ENCODE results near the gene FFAR1. TPM values are rescaled to one million over a fixed set of nuclear protein-coding genes. Genes with fewer than 3 reads are reported as not detected.

The FFAR1 gene
- total and polyA plus RNA-seq, 2 donors (not counting 3 experiments of a cell fraction or from before 2014, with no cell fraction given) = not detected

DNA sequence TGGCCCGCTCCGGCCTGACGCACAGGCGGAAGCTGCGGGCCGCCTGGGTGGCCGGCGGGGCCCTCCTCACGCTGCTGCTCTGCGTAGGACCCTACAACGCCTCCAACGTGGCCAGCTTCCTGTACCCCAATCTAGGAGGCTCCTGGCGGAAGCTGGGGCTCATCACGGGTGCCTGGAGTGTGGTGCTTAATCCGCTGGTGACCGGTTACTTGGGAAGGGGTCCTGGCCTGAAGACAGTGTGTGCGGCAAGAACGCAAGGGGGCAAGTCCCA lies 4.4 kb downstream of the FFAR1 start:
- DNase-seq (ENCODE audit: low read depth, low spot score) (no peak), FAIRE-seq (no peak)
- intact Hi-C loops (cut with micrococcal nuclease) = loop anchor here (1.0 kb wide), 3 partner anchors 116 to 365 kb away; no protein-coding TSS in a partner anchor
- no peaks in the 10 kb centered on the region for H3K9me1 ChIP-seq (replicated peaks; ENCODE audit: control insufficient read depth, extremely low read depth, insufficient read depth, low read length)
- CTCF ChIA-PET = interaction anchor here (0.9 to 6.9 kb wide), 8 partner anchors 10 to 158 kb away, joined by 3 to 118 read pairs (median 4); no protein-coding TSS in a partner anchor
- no TSS peak for BruUV-seq (replicated peaks)
- H3K9ac ChIP-seq (replicated peaks; ENCODE audit: extremely low read depth, insufficient read depth, low read length) = no peak overlapping the region
- H3K4me3 ChIP-seq (replicated peaks in 1 of 3; ENCODE audit: insufficient read depth in 1 of 3, low read depth in 1 of 3, low read length in 3 of 3) = no peak overlapping the region
- no peaks in the 10 kb centered on the region for H4K20me1 ChIP-seq (replicated peaks; ENCODE audit: control insufficient read depth, extremely low read depth, insufficient read depth, low read length)
- no peaks in the 10 kb centered on the region for H3K4me1 ChIP-seq (ENCODE audit: control insufficient read depth, extremely low read depth, insufficient read depth, low read length)
- no peaks in the 10 kb centered on the region for H3K36me3 ChIP-seq (ENCODE audit: control insufficient read depth in 2 of 2, extremely low read depth in 1 of 2, insufficient read depth in 2 of 2, low read length in 2 of 2)
- H3K9me3 ChIP-seq (replicated peaks; ENCODE audit: control insufficient read depth, insufficient read depth, low read length) = no peaks in the 10 kb centered on the region
- POLR2A ChIA-PET = no interaction called here
- no peak overlapping the region for H3K27ac ChIP-seq (ENCODE audit: insufficient read depth, low read depth, low read length)
- no peak for TF ChIP-seq POLR2AphosphoS5 (IDR thresholded peaks at IDR 0.05; ENCODE audit: insufficient read depth, low read depth, low read length)
- TF ChIP-seq POLR2A (IDR thresholded peaks at IDR 0.05; ENCODE audit: low read depth, low read length) = no peak
- TF ChIP-seq, protein P1, sequence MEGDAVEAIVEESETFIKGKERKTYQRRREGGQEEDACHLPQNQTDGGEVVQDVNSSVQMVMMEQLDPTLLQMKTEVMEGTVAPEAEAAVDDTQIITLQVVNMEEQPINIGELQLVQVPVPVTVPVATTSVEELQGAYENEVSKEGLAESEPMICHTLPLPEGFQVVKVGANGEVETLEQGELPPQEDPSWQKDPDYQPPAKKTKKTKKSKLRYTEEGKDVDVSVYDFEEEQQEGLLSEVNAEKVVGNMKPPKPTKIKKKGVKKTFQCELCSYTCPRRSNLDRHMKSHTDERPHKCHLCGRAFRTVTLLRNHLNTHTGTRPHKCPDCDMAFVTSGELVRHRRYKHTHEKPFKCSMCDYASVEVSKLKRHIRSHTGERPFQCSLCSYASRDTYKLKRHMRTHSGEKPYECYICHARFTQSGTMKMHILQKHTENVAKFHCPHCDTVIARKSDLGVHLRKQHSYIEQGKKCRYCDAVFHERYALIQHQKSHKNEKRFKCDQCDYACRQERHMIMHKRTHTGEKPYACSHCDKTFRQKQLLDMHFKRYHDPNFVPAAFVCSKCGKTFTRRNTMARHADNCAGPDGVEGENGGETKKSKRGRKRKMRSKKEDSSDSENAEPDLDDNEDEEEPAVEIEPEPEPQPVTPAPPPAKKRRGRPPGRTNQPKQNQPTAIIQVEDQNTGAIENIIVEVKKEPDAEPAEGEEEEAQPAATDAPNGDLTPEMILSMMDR (IDR thresholded peaks at IDR 0.05; ENCODE audit: extremely low read depth in 1 of 2, insufficient read depth in 1 of 2, low read depth in 1 of 2, low read length in 2 of 2) = no peak
- no peak for TF ChIP-seq MYC (IDR thresholded peaks at IDR 0.05; ENCODE audit: low read depth, low read length)
- TF ChIP-seq GATA2 (IDR thresholded peaks at IDR 0.05; ENCODE audit: insufficient read depth, insufficient read length, low read depth, low read length) = no peak
- TF ChIP-seq, protein P2, sequence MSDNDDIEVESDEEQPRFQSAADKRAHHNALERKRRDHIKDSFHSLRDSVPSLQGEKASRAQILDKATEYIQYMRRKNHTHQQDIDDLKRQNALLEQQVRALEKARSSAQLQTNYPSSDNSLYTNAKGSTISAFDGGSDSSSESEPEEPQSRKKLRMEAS (IDR thresholded peaks at IDR 0.05; ENCODE audit: insufficient read depth, insufficient read length) = no peak
- no peak for TF ChIP-seq FOS (IDR thresholded peaks at IDR 0.05; ENCODE audit: borderline replicate concordance, insufficient read depth, low read length)
- no peak for TF ChIP-seq JUN (IDR thresholded peaks at IDR 0.05; ENCODE audit: borderline replicate concordance, insufficient read depth, insufficient read length, low read depth)
- no peak for TF ChIP-seq EZH2 (IDR thresholded peaks at IDR 0.05; ENCODE audit: borderline replicate concordance, low read depth, low read length, severe bottlenecking)
- H3K27me3 ChIP-seq (ENCODE audit: control insufficient read depth in 2 of 2, insufficient read depth in 2 of 2, low read length in 2 of 2) = no peaks in the 10 kb centered on the region
- H2AFZ ChIP-seq (ENCODE audit: low read depth, low read length) = no peak overlapping the region
- no peaks in the 10 kb centered on the region for H3K79me2 ChIP-seq (ENCODE audit: control insufficient read depth, insufficient read depth, low read length)
- H3K4me2 ChIP-seq (ENCODE audit: insufficient read depth, low read length) = no peak overlapping the region
- dilution Hi-C loops (cut with MboI; ENCODE audit: extremely low pct_ligation_motif_present, low sequenced_read_pairs) = no loop called here
